OCI-LY3 (cell line): Measurements from ENCODE around the gene CMTM1.
"Not testable (repeated sequence)": the region's sequence is repeated elsewhere in the genome, so short reads cannot be mapped to it uniquely, and the experiment has no call there.

ENCODE experiments used
- H2AFZ ChIP-seq: fragments of 200-600, 300-600 bp; shearing (Covaris generic); 2 replicates; pipeline ENCODE4 v1.6.0; 2014; ENCODE audit warnings: antibody characterized with exemption, low read depth, low read length
- H3K27ac ChIP-seq: fragments of 200-600, 300-600 bp; sonication (generic); 2 replicates; pipeline ENCODE4 v1.5.1; 2014; ENCODE audit warnings: mild to moderate bottlenecking, low read length, moderate library complexity, mixed read lengths
- H3K27me3 ChIP-seq: fragments of 200-600, 300-600 bp; sonication (generic); 2 replicates; pipeline ENCODE4 v1.6.1; 2014; ENCODE audit warnings: low read depth, low read length, mixed read lengths
- H3K36me3 ChIP-seq: fragments of 200-600, 300-600 bp; sonication (generic); replicated peaks from 2 replicates; pipeline ENCODE3; 2014; ENCODE audit warnings: low read depth, low read length, mixed read lengths
- H3K4me1 ChIP-seq: fragments of 300-600, 200-600 bp; sonication (generic); 2 replicates; pipeline ENCODE4 v1.6.1; 2014; ENCODE audit warnings: low read length, mixed read lengths
- H3K4me2 ChIP-seq: fragments of 200-600, 300-600 bp; sonication (generic); 2 replicates; pipeline ENCODE4 v1.6.1; 2014; ENCODE audit warnings: low read length, mixed read lengths
- H3K4me3 ChIP-seq: fragments of 300-600, 200-600 bp; sonication (generic); 2 replicates; pipeline ENCODE4 v1.5.1; 2014; ENCODE audit warnings: antibody characterized with exemption, mild to moderate bottlenecking, low read length, moderate library complexity
- H3K79me2 ChIP-seq: fragments of 300-600, 200-600 bp; shearing (Covaris generic); 2 replicates; pipeline ENCODE4 v1.6.1; 2014; ENCODE audit warnings: mild to moderate bottlenecking, low read length, mixed read lengths
- H3K9ac ChIP-seq: fragments of 300-600, 200-600 bp; shearing (Covaris generic); 2 replicates; pipeline ENCODE4 v1.6.0; 2014; ENCODE audit warnings: mild to moderate bottlenecking, low read length, moderate library complexity
- H3K9me3 ChIP-seq: fragments of 200-600, 300-600 bp; shearing (Covaris generic); 2 replicates; pipeline ENCODE4 v1.6.1; 2014; ENCODE audit warnings: low read length, mixed read lengths; ENCODE audit not compliant: insufficient read depth
- H4K20me1 ChIP-seq: fragments of 200-600, 300-600 bp; sonication (generic); 2 replicates; pipeline ENCODE4 v1.6.1; 2016; ENCODE audit warnings: low read length, mixed read lengths; ENCODE audit not compliant: insufficient read depth
- EZH2phosphoT487 ChIP-seq: fragments of 200-600 bp; shearing (Covaris generic); IDR thresholded peaks from 2 replicates; pipeline ENCODE4 v1.6.1; 2018; ENCODE audit warnings: antibody characterized with exemption, mixed run types, low read depth
- TF ChIP-seq, protein P1 (sequence below): fragments of 200-600, 300-600 bp; sonication (generic); IDR thresholded peaks from 2 replicates; pipeline ENCODE4 v1.5.1; 2014; ENCODE audit warnings: antibody characterized with exemption, low read length, low read depth

CMTM1 gene

DNA sequence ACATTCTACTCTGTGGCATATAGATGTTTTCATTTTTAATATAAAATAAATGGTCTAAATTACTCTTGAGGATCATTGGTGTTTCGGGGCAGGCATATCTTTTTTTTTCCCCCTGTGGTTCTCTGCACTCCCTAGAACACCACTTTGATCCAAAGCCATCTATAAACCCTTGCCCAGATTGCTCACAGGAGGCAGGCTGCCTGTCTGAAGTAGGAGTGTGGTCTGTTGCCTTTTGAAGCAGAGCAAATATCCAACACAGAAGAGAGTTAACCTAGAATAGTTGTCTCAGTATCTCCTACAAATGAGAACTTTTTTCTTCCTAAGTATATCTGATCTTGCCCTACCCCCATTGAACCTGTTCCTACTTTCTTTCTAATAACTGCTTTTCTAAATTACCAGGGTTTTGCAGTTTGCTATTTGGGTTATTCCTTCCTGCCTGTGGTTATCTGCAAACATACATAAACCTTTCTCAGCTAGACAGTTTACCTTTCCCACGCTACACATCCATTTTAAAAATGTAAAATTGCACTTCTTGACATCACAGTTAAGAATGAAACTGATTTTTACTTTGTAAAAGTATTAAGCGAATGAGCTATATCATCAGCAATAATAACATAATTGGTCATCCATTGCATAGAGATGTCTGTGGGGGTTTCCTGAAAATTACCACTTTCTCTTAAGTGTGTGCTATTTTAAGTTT, 4.7 kb upstream of the CMTM1 start:
- no peaks in the 10 kb centered on the region for H4K20me1 ChIP-seq
- H3K36me3 ChIP-seq, result peaks cover 61% of the 10 kb centered on the region
- H3K79me2 ChIP-seq, result no peaks in the 10 kb centered on the region
- H3K4me1 ChIP-seq, result peaks cover 17% of the 10 kb centered on the region
- H3K27me3 ChIP-seq, result no peaks in the 10 kb centered on the region
- TF ChIP-seq, protein P1, sequence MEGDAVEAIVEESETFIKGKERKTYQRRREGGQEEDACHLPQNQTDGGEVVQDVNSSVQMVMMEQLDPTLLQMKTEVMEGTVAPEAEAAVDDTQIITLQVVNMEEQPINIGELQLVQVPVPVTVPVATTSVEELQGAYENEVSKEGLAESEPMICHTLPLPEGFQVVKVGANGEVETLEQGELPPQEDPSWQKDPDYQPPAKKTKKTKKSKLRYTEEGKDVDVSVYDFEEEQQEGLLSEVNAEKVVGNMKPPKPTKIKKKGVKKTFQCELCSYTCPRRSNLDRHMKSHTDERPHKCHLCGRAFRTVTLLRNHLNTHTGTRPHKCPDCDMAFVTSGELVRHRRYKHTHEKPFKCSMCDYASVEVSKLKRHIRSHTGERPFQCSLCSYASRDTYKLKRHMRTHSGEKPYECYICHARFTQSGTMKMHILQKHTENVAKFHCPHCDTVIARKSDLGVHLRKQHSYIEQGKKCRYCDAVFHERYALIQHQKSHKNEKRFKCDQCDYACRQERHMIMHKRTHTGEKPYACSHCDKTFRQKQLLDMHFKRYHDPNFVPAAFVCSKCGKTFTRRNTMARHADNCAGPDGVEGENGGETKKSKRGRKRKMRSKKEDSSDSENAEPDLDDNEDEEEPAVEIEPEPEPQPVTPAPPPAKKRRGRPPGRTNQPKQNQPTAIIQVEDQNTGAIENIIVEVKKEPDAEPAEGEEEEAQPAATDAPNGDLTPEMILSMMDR, result no peak
- no peak for TF ChIP-seq EZH2phosphoT487
- H3K9ac ChIP-seq, result no peak overlapping the region
- no peak overlapping the region for H3K27ac ChIP-seq
- no peak overlapping the region for H3K4me2 ChIP-seq
- H2AFZ ChIP-seq, result no peak overlapping the region
- H3K4me3 ChIP-seq, result no peak overlapping the region
- H3K9me3 ChIP-seq, result no peaks in the 10 kb centered on the region

- peaks cover 17% of the 10 kb centered on the region for H3K4me1 ChIP-seq
- H3K9ac ChIP-seq, result no peak overlapping the region
- no peak for TF ChIP-seq EZH2phosphoT487
- TF ChIP-seq, protein P1, result peak; percentile 42
- no peak overlapping the region for H2AFZ ChIP-seq
- H3K27ac ChIP-seq, result no peak overlapping the region
- H3K36me3 ChIP-seq, result peaks cover 65% of the 10 kb centered on the region
- no peak overlapping the region for H3K4me2 ChIP-seq
- no peaks in the 10 kb centered on the region for H4K20me1 ChIP-seq
- H3K27me3 ChIP-seq, result no peaks in the 10 kb centered on the region
- no peak overlapping the region for H3K4me3 ChIP-seq
- no peaks in the 10 kb centered on the region for H3K79me2 ChIP-seq
- no peaks in the 10 kb centered on the region for H3K9me3 ChIP-seq
Observed at GRCh38 chr16:66562409-66562808, 3.8 kb upstream of the CMTM1 start.

- peaks cover 62% of the 10 kb centered on the region for H3K36me3 ChIP-seq
- H3K4me3 ChIP-seq, result no peak overlapping the region
- H3K4me1 ChIP-seq, result peaks cover 17% of the 10 kb centered on the region
- no peak overlapping the region for H3K4me2 ChIP-seq
- H3K9ac ChIP-seq, result no peak overlapping the region
- no peak for TF ChIP-seq EZH2phosphoT487
- TF ChIP-seq, protein P1, result no peak
- H2AFZ ChIP-seq, result no peak overlapping the region
- H4K20me1 ChIP-seq, result no peaks in the 10 kb centered on the region
- no peaks in the 10 kb centered on the region for H3K9me3 ChIP-seq
- H3K27me3 ChIP-seq, result no peaks in the 10 kb centered on the region
- H3K27ac ChIP-seq, result no peak overlapping the region
- H3K79me2 ChIP-seq, result no peaks in the 10 kb centered on the region
Observed at GRCh38 chr16:66562986-66563385, 3.3 kb upstream of the CMTM1 start.

DNA sequence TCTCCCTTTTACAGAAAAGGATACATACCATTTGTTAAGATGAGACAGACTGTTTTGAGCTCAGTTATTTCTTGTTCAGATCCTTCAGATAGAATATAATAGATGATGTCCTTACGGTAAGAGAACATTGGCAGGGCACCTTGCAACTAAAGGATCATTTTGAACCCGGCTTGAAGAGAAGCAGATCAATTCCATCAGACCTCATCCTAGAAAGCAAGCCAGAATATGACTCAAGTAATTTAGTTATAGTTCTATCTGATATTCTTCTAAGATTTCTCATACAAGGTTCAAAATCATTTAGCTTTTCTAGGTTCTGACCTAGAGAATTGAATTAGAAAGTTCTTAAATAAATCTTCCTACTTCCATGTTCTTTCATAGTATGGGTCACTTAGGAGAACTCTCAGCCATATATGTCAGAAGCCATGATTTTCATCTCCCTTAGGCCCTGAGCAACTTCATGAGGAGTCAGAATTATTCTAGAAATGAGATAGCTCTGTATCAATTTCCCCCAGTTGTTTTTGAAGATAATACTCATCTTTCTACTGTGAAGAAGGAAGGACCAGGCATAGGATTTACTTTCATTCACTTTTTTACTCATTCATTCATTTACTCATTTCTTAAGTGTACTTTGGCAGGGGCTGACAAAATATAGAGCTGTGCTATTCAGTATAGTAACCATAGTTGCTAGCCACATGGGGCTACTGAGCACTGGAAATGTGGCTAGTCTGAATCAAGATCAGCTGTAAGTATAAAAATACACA, 2.5 kb upstream of the CMTM1 start:
- Histone ChIP-seq H3K27me3 (no peaks in the 10 kb centered on the region), H3K9ac (no peak overlapping the region), H3K4me1 (peaks cover 17% of the 10 kb centered on the region), H3K4me2 (peak overlapping the region; percentile 20), H3K4me3 (no peak overlapping the region), H4K20me1 (no peaks in the 10 kb centered on the region), H3K36me3 (peaks cover 55% of the 10 kb centered on the region), H2AFZ (no peak overlapping the region), H3K9me3 (no peaks in the 10 kb centered on the region), H3K27ac (no peak overlapping the region), H3K79me2 (no peaks in the 10 kb centered on the region)
- TF ChIP-seq, protein P1, result no peak
- no peak for TF ChIP-seq EZH2phosphoT487

- not testable (repeated sequence) for H3K27ac ChIP-seq
- H3K4me1 ChIP-seq, result peaks cover 23% of the 10 kb centered on the region
Observed at GRCh38 chr16:66567270-66567669, 1.0 kb downstream of the CMTM1 start.

More at GRCh38 chr16:66567270-66567669, 1.0 kb downstream of the CMTM1 start:
- H3K9me3 ChIP-seq, H3K27me3 ChIP-seq, H2AFZ ChIP-seq, H3K4me3 ChIP-seq, H3K4me2 ChIP-seq, H4K20me1 ChIP-seq, H3K79me2 ChIP-seq, H3K9ac ChIP-seq: not testable (repeated sequence)
- H3K36me3 ChIP-seq, result peaks cover 28% of the 10 kb centered on the region
